Mesendoderm (in vitro differentiated cells): ENCODE data around the gene PDGFB.

ENCODE experiments used
- DNase-seq: peaks from one replicate; pipeline ENCODE4 v3.0.0; 2013
- H2AK5ac ChIP-seq: 2 replicates; pipeline ENCODE4 v1.6.1; 2013; ENCODE audit warnings: low read length, inconsistent platforms
- H2BK120ac ChIP-seq: 2 replicates; pipeline ENCODE4 v1.6.1; 2013; ENCODE audit warnings: low read depth, mild to moderate bottlenecking, low read length, moderate library complexity, mixed read lengths
- H2BK15ac ChIP-seq: replicated peaks from 2 replicates; pipeline ENCODE4 v1.6.1; 2013; ENCODE audit warnings: low read depth, mild to moderate bottlenecking, moderate library complexity
- H2BK5ac ChIP-seq: 2 replicates; pipeline ENCODE4 v1.6.1; 2013; ENCODE audit warnings: low read length, inconsistent platforms
- H3K18ac ChIP-seq: 2 replicates; pipeline ENCODE4 v1.6.1; 2013; ENCODE audit warnings: mild to moderate bottlenecking, low read length, mixed read lengths
- H3K23ac ChIP-seq: one replicate; pipeline ENCODE4 v1.6.1; 2013; ENCODE audit warnings: low read length
- H3K27ac ChIP-seq: 2 replicates; pipeline ENCODE4 v1.5.1; 2013; ENCODE audit warnings: low read depth, mild to moderate bottlenecking, inconsistent platforms, low read length, moderate library complexity
- H3K27me3 ChIP-seq: 2 replicates; pipeline ENCODE4 v1.6.1; 2013; ENCODE audit warnings: low read length, control low read depth, mild to moderate bottlenecking, inconsistent platforms; ENCODE audit not compliant: insufficient read depth, poor library complexity
- H3K36me3 ChIP-seq: 2 replicates; pipeline ENCODE4 v1.6.1; 2013; ENCODE audit warnings: low read length, inconsistent platforms; ENCODE audit not compliant: control insufficient read depth, insufficient read depth
- H3K4ac ChIP-seq: one replicate; pipeline ENCODE4 v1.6.1; 2013; ENCODE audit warnings: low read depth, mild to moderate bottlenecking, low read length, moderate library complexity
- H3K4me1 ChIP-seq: 2 replicates; pipeline ENCODE4 v1.6.1; 2013; ENCODE audit warnings: low read depth, low read length, inconsistent platforms; ENCODE audit not compliant: control insufficient read depth
- H3K4me2 ChIP-seq: 2 replicates; pipeline ENCODE4 v1.6.1; 2013; ENCODE audit warnings: low read length
- H3K4me3 ChIP-seq: 2 replicates; pipeline ENCODE4 v1.5.1; 2013; ENCODE audit warnings: mild to moderate bottlenecking, low read length
- H3K56ac ChIP-seq: one replicate; pipeline ENCODE4 v1.6.1; 2013; ENCODE audit warnings: low read length
- H3K79me1 ChIP-seq: 2 replicates; pipeline ENCODE4 v1.6.1; 2013; ENCODE audit warnings: low read length, inconsistent platforms
- H3K79me2 ChIP-seq: 2 replicates; pipeline ENCODE4 v1.6.1; 2013; ENCODE audit warnings: mild to moderate bottlenecking, low read length; ENCODE audit not compliant: control insufficient read depth, insufficient read depth
- H3K9ac ChIP-seq: 2 replicates; pipeline ENCODE4 v1.6.1; 2013; ENCODE audit warnings: low read length, inconsistent platforms
- H4K5ac ChIP-seq: one replicate; pipeline ENCODE4 v1.6.1; 2013; ENCODE audit warnings: low read length
- H4K8ac ChIP-seq: one replicate; pipeline ENCODE4 v1.6.1; 2013; ENCODE audit warnings: low read depth, mild to moderate bottlenecking, control low read depth, low read length, moderate library complexity
- WGBS: extraction: QIAGEN DNeasy Blood & Tissue Kit; methylation state at CpG from one replicate; pipeline ENCODE4 v1.1.7; 2013; ENCODE audit warnings: low lambda C conversion rate, missing lambda C conversion rate; ENCODE audit not compliant: insufficient coverage; ENCODE audit errors: extremely low coverage; 5-methylcytosine and 5-hydroxymethylcytosine counted together

The PDGFB gene

DNA sequence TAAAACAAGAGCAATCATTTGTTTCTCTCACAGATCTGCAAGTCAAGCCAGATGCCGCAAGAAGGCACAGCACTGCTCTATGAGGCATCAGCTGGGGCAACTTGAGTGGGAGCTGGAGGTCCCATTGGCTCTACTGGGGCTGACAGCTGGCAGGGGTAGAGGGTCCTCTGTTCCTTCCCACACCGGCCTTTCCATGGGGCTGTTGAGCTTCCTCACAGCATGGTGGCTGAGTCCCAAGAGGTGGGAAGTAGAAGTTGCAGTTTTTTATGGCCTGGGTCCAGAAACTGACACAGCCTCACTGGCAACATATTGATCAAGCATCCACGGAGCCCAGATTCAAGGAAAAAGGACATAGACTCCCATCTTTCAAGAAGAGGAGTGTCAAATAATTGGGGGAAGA, 40.2 kb upstream of the PDGFB start:
- Histone ChIP-seq H3K4me2 (no peak overlapping the region), H4K8ac (no peak overlapping the region), H2BK15ac (no peak overlapping the region), H2BK5ac (no peak overlapping the region), H3K27me3 (no peaks in the 10 kb centered on the region), H3K79me2 (no peaks in the 10 kb centered on the region), H4K5ac (no peak overlapping the region), H2AK5ac (no peak overlapping the region), H3K36me3 (no peaks in the 10 kb centered on the region), H3K27ac (no peak overlapping the region), H3K56ac (no peak overlapping the region), H3K23ac (no peak overlapping the region), H3K4me3 (no peak overlapping the region), H3K79me1 (no peaks in the 10 kb centered on the region), H3K4ac (no peak overlapping the region), H2BK120ac (no peak overlapping the region), H3K18ac (no peak overlapping the region), H3K9ac (no peak overlapping the region), H3K4me1 (no peaks in the 10 kb centered on the region)
- no peak for DNase-seq
- no CpG with 5 or more reads among the region's 3 CpGs for WGBS

GRCh38 chr22:39284142-39284980, 39.6 kb upstream of the PDGFB start:
- WGBS, result no CpG with 5 or more reads among the region's 19 CpGs

DNA sequence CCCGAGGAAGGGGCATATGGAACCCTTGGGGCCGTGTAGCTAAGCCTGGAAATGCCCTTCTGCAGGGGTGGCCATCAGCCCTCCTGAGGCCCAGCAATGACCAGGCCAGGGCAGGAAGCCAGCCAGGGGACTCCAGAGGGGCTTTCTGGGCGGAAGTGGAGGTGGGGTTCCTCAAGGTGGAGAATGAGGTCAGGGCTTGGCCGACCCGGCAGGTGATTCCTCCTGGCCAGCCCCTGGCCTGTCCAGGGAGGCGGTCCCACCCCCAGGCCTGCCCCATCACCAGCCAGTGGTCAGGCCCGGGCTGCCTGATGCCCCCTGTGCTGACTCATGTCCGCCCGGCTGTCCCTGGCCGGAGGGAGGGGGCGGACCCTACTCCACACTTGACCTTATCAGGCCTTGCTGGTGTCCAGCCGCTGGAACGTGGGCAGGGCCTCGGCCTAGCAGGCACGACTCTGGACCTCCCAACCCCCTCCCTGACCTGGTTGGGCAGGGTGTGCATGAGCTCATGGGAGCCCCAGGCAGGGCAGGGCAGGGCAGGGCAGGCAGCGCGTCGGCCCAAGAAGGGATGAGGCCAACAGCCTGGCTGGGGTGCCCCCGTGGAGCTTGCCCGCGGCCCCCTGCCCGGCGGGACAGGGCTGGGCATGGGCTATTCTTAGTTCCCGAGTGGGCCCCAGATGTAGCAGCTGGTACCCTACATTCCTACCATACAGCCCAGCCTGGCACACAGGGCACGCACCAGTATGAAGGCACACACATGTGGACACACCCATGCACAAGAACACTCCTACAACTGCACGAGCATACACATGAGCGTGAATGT, 38.8 kb upstream of the PDGFB start:
- H3K4me2 ChIP-seq, result no peak overlapping the region
- no peak overlapping the region for H2BK15ac ChIP-seq
- no peaks in the 10 kb centered on the region for H3K79me1 ChIP-seq
- H3K18ac ChIP-seq, result no peak overlapping the region
- no peak overlapping the region for H2BK120ac ChIP-seq
- H3K56ac ChIP-seq, result peak overlapping the region; percentile 34
- no peak overlapping the region for H3K23ac ChIP-seq
- H3K4ac ChIP-seq, result no peak overlapping the region
- H2AK5ac ChIP-seq, result no peak overlapping the region
- no peak overlapping the region for H4K8ac ChIP-seq
- WGBS, result no CpG with 5 or more reads among the region's 27 CpGs
- no peak overlapping the region for H3K27ac ChIP-seq
- H3K4me3 ChIP-seq, result no peak overlapping the region
- no peak for DNase-seq
- no peaks in the 10 kb centered on the region for H3K36me3 ChIP-seq
- H3K9ac ChIP-seq, result no peak overlapping the region
- H3K27me3 ChIP-seq, result no peaks in the 10 kb centered on the region
- H3K79me2 ChIP-seq, result no peaks in the 10 kb centered on the region
- H4K5ac ChIP-seq, result no peak overlapping the region
- H2BK5ac ChIP-seq, result no peak overlapping the region
- H3K4me1 ChIP-seq, result no peaks in the 10 kb centered on the region

More at GRCh38 chr22:39284142-39284980, 39.6 kb upstream of the PDGFB start:
- Histone ChIP-seq H2BK5ac (no peak overlapping the region), H3K79me2 (no peaks in the 10 kb centered on the region), H3K4ac (no peak overlapping the region), H2BK120ac (no peak overlapping the region), H3K27ac (no peak overlapping the region), H3K18ac (no peak overlapping the region), H3K27me3 (no peaks in the 10 kb centered on the region), H3K4me1 (no peaks in the 10 kb centered on the region), H3K56ac (peak overlapping the region; percentile 34), H4K8ac (no peak overlapping the region), H3K4me2 (no peak overlapping the region), H2BK15ac (no peak overlapping the region), H3K23ac (no peak overlapping the region), H4K5ac (no peak overlapping the region), H2AK5ac (no peak overlapping the region), H3K9ac (no peak overlapping the region), H3K4me3 (no peak overlapping the region), H3K79me1 (no peaks in the 10 kb centered on the region), H3K36me3 (no peaks in the 10 kb centered on the region)
- no peak for DNase-seq

DNA sequence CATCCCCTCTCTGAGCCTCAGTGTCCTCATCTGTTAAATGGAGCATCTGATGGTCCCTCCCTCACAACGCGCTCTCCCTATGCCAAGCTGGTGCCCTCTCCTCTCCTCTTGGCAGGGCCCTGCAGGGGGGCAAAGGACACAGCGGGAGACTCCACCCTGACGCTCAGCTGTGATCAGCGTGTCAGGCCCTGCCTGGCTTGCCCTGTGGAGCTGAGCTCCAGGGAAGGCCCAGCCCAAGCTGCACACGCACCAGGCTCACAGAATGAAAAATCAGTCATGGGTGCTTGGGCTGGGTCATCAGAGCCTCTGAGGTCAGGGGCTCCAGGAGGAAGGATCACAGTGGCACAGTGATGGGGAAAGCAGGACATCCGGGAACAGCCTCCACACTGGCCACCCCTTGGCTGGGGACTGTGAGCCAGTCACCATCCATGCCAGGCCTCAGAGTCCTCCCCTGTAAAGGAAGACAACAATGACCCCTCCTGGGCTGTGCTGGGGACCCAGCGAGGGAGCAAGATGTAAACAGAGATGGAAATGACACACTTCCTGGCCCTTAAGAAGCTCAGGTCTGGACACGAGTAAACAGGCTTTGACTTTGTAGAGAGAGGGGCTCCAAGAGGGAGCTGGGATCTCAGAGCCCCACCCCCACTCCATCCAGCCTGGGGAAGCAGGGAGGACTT, 38.0 kb upstream of the PDGFB start:
- DNase-seq, result no peak
- no peaks in the 10 kb centered on the region for H3K79me1 ChIP-seq
- H3K18ac ChIP-seq, result no peak overlapping the region
- no peak overlapping the region for H2BK15ac ChIP-seq
- no peak overlapping the region for H3K4me3 ChIP-seq
- no peaks in the 10 kb centered on the region for H3K79me2 ChIP-seq
- no peak overlapping the region for H3K4ac ChIP-seq
- H4K5ac ChIP-seq, result no peak overlapping the region
- no peak overlapping the region for H3K56ac ChIP-seq
- no peak overlapping the region for H3K4me2 ChIP-seq
- no CpG with 5 or more reads among the region's 9 CpGs for WGBS
- no peak overlapping the region for H2AK5ac ChIP-seq
- no peak overlapping the region for H4K8ac ChIP-seq
- no peaks in the 10 kb centered on the region for H3K4me1 ChIP-seq
- H3K27ac ChIP-seq, result no peak overlapping the region
- no peaks in the 10 kb centered on the region for H3K36me3 ChIP-seq
- H3K23ac ChIP-seq, result no peak overlapping the region
- H3K9ac ChIP-seq, result no peak overlapping the region
- no peaks in the 10 kb centered on the region for H3K27me3 ChIP-seq
- no peak overlapping the region for H2BK120ac ChIP-seq
- H2BK5ac ChIP-seq, result no peak overlapping the region

DNA sequence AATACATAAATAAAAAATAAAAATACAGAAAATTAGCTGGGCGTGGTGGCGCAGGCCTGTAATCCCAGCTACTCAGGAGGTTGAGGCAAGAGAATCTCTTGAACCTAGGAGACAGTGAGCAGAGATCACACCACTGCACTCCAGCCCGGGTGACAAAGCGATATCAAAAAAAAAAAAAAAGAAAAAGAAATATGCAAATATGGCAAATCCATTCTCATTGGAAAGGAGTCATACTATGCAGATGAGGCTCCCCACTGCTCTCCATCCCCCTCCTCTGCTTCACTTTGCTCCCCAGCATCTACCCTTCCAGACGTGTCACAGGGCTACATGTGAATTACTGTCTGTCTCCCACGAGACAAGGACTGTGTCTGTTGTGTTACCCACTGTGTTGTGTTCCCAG, 36.3 kb upstream of the PDGFB start:
- no peak overlapping the region for H2BK5ac ChIP-seq
- no peak overlapping the region for H4K8ac ChIP-seq
- no peak overlapping the region for H3K9ac ChIP-seq

More for the DNA sequence above, 36.3 kb upstream of the PDGFB start:
- no peak overlapping the region for H3K4me2 ChIP-seq
- no peak overlapping the region for H3K18ac ChIP-seq
- H3K4me1 ChIP-seq, result no peaks in the 10 kb centered on the region
- H2AK5ac ChIP-seq, result peak overlapping the region; percentile 27
- H2BK15ac ChIP-seq, result no peak overlapping the region
- H4K5ac ChIP-seq, result no peak overlapping the region
- H3K79me2 ChIP-seq, result no peaks in the 10 kb centered on the region
- no peaks in the 10 kb centered on the region for H3K27me3 ChIP-seq
- H3K36me3 ChIP-seq, result no peaks in the 10 kb centered on the region
- H3K23ac ChIP-seq, result no peak overlapping the region
- no peaks in the 10 kb centered on the region for H3K79me1 ChIP-seq
- H3K27ac ChIP-seq, result no peak overlapping the region
- no CpG with 5 or more reads among the region's 6 CpGs for WGBS
- H3K56ac ChIP-seq, result peak overlapping the region; percentile 5
- DNase-seq, result no peak
- H3K4me3 ChIP-seq, result no peak overlapping the region
- H2BK120ac ChIP-seq, result no peak overlapping the region
- no peak overlapping the region for H3K4ac ChIP-seq
